Fibroblast of lung (primary cell): ENCODE data around the gene SIPA1L3.
"Not testable (repeated sequence)": the region's sequence is repeated elsewhere in the genome, so short reads cannot be mapped to it uniquely, and the experiment has no call there.

Experiments
- EZH2 ChIP-seq: IDR thresholded peaks from 2 replicates; pipeline ENCODE4 v1.5.1; 2012; ENCODE audit warnings: low read length, control low read depth, mild to moderate bottlenecking; ENCODE audit errors: missing control alignments
- TF ChIP-seq, protein P1 (sequence below), 2 donors: IDR thresholded peaks in 1 of 2; conservative IDR thresholded peaks in 1 of 2; 1 replicate in 1 of 2; 2 replicates in 1 of 2; pipeline ENCODE4 v1.5.1; 2011 to 2012; ENCODE audit warnings: low read length in 2 of 2, control low read depth in 1 of 2, inconsistent platforms in 1 of 2, low read depth in 1 of 2, mild to moderate bottlenecking in 1 of 2

DNA sequence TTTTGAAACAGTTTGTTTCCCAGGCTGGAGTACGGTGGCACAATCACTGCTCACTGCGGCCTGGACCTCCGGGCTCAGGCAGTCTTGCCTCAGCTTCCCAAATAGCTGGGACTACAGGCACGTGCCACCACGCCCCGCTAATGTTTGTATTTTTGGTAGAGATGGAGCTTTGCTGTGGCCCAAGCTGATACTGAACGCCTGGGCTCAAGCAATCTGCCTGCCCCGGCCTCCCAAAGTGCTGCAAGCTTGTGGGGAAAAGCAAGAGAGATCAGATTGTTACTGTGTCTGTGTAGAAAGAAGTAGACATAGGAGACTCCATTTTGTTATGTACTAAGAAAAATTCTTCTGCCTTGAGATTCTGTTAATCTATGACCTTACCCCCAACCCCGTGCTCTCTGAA lies 41.1 kb upstream of the SIPA1L3 start:
- TF ChIP-seq EZH2: not testable (repeated sequence)
- TF ChIP-seq, protein P1, sequence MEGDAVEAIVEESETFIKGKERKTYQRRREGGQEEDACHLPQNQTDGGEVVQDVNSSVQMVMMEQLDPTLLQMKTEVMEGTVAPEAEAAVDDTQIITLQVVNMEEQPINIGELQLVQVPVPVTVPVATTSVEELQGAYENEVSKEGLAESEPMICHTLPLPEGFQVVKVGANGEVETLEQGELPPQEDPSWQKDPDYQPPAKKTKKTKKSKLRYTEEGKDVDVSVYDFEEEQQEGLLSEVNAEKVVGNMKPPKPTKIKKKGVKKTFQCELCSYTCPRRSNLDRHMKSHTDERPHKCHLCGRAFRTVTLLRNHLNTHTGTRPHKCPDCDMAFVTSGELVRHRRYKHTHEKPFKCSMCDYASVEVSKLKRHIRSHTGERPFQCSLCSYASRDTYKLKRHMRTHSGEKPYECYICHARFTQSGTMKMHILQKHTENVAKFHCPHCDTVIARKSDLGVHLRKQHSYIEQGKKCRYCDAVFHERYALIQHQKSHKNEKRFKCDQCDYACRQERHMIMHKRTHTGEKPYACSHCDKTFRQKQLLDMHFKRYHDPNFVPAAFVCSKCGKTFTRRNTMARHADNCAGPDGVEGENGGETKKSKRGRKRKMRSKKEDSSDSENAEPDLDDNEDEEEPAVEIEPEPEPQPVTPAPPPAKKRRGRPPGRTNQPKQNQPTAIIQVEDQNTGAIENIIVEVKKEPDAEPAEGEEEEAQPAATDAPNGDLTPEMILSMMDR (conservative IDR thresholded peaks at IDR 0.05 in 1 of 2, IDR thresholded peaks at IDR 0.05 in 1 of 2; ENCODE audit: low read depth in 1 of 2, low read length in 2 of 2): not testable (repeated sequence)
